Measurements from ENCODE around the gene SPTBN1. TPM values are rescaled to one million over a fixed set of nuclear protein-coding genes. Genes with fewer than 3 reads are reported as not detected.

Gene SPTBN1
- total and polyA plus RNA-seq, 9 of the 15 experiments (the other 6 are each of a cell fraction or from before 2014, with no cell fraction given): 8.9 to 66.8 (median 31.4) TPM

GRCh38 chr2:54479424-54479823, 23.3 kb downstream of the SPTBN1 start (continued):
- TF ChIP-seq, protein P1, sequence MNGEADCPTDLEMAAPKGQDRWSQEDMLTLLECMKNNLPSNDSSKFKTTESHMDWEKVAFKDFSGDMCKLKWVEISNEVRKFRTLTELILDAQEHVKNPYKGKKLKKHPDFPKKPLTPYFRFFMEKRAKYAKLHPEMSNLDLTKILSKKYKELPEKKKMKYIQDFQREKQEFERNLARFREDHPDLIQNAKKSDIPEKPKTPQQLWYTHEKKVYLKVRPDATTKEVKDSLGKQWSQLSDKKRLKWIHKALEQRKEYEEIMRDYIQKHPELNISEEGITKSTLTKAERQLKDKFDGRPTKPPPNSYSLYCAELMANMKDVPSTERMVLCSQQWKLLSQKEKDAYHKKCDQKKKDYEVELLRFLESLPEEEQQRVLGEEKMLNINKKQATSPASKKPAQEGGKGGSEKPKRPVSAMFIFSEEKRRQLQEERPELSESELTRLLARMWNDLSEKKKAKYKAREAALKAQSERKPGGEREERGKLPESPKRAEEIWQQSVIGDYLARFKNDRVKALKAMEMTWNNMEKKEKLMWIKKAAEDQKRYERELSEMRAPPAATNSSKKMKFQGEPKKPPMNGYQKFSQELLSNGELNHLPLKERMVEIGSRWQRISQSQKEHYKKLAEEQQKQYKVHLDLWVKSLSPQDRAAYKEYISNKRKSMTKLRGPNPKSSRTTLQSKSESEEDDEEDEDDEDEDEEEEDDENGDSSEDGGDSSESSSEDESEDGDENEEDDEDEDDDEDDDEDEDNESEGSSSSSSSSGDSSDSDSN (IDR thresholded peaks at IDR 0.05; ENCODE audit: borderline replicate concordance in 1 of 2, low read depth in 2 of 2, low read length in 2 of 2): no peak
- no peak for TF ChIP-seq CAMTA2 (CRISPR knock-in tag; conservative IDR thresholded peaks at IDR 0.05)
- TF ChIP-seq, protein P2, sequence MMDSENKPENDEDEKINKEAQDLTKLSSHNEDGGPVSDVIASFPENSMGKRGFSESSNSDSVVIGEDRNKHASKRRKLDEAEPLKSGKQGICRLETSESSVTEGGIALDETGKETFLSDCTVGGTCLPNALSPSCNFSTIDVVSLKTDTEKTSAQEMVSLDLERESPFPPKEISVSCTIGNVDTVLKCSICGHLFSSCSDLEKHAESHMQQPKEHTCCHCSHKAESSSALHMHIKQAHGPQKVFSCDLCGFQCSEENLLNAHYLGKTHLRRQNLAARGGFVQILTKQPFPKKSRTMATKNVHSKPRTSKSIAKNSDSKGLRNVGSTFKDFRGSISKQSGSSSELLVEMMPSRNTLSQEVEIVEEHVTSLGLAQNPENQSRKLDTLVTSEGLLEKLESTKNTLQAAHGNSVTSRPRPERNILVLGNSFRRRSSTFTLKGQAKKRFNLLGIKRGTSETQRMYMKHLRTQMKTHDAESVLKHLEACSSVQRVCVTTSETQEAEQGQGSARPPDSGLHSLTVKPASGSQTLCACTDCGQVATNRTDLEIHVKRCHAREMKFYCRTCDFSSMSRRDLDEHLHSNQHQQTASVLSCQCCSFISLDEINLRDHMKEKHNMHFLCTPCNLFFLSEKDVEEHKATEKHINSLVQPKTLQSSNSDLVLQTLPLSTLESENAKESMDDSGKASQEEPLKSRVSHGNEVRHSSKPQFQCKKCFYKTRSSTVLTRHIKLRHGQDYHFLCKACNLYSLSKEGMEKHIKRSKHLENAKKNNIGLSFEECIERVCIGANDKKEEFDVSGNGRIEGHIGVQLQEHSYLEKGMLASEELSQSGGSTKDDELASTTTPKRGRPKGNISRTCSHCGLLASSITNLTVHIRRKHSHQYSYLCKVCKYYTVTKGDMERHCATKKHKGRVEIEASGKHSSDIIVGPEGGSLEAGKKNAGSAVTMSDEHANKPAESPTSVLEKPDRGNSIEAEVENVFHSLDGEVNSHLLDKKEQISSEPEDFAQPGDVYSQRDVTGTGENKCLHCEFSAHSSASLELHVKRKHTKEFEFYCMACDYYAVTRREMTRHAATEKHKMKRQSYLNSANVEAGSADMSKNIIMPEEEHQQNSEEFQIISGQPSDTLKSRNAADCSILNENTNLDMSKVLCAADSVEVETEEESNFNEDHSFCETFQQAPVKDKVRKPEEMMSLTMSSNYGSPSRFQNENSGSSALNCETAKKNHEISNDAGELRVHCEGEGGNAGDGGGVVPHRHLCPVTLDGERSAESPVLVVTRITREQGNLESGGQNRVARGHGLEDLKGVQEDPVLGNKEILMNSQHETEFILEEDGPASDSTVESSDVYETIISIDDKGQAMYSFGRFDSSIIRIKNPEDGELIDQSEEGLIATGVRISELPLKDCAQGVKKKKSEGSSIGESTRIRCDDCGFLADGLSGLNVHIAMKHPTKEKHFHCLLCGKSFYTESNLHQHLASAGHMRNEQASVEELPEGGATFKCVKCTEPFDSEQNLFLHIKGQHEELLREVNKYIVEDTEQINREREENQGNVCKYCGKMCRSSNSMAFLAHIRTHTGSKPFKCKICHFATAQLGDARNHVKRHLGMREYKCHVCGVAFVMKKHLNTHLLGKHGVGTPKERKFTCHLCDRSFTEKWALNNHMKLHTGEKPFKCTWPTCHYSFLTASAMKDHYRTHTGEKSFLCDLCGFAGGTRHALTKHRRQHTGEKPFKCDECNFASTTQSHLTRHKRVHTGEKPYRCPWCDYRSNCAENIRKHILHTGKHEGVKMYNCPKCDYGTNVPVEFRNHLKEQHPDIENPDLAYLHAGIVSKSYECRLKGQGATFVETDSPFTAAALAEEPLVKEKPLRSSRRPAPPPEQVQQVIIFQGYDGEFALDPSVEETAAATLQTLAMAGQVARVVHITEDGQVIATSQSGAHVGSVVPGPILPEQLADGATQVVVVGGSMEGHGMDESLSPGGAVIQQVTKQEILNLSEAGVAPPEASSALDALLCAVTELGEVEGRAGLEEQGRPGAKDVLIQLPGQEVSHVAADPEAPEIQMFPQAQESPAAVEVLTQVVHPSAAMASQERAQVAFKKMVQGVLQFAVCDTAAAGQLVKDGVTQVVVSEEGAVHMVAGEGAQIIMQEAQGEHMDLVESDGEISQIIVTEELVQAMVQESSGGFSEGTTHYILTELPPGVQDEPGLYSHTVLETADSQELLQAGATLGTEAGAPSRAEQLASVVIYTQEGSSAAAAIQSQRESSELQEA (IDR thresholded peaks at IDR 0.05; ENCODE audit: low read depth): no peak
- TF ChIP-seq ZNF584 (CRISPR knock-in tag; IDR thresholded peaks at IDR 0.05; ENCODE audit: low read depth): no peak
- TF ChIP-seq POLR2G (IDR thresholded peaks at IDR 0.05; ENCODE audit: low read depth, low read length): no peak
- no peak for TF ChIP-seq CHD4 (IDR thresholded peaks at IDR 0.05; ENCODE audit: insufficient read depth, insufficient replicate concordance, low read depth, low read length, poor library complexity, severe bottlenecking)
- TF ChIP-seq NFE2L1 (tag; IDR thresholded peaks at IDR 0.05; ENCODE audit: borderline replicate concordance, low read depth): no peak
- no peak for TF ChIP-seq RNF2 (IDR thresholded peaks at IDR 0.05)
- no peak for TF ChIP-seq BHLHE40 (IDR thresholded peaks at IDR 0.05; ENCODE audit: low read length)
- TF ChIP-seq HNRNPK (IDR thresholded peaks at IDR 0.05; ENCODE audit: low read depth, low read length, poor library complexity, severe bottlenecking): no peak
- TF ChIP-seq FIP1L1 (IDR thresholded peaks at IDR 0.05; ENCODE audit: low read depth, low read length, poor library complexity, severe bottlenecking): no peak
- TF ChIP-seq ZBTB49 (CRISPR knock-in tag; IDR thresholded peaks at IDR 0.05; ENCODE audit: borderline replicate concordance): no peak
- no peak for TF ChIP-seq SREBF2 (CRISPR knock-in tag; IDR thresholded peaks at IDR 0.05)
- peak; percentile 42; the same call in 1 of the 2 replicates for TF ChIP-seq JUND (IDR thresholded peaks at IDR 0.05; ENCODE audit: borderline replicate concordance, low read depth, low read length)
- no peak for TF ChIP-seq JUND (tag; IDR thresholded peaks at IDR 0.05; ENCODE audit: borderline replicate concordance, low read depth, low read length)
- no peak for TF ChIP-seq L3MBTL2 (IDR thresholded peaks at IDR 0.05)

All from K562 (cell line).